Panc1 (cell line): Measurements from ENCODE around the gene PARP16. TPM values are rescaled to one million over a fixed set of nuclear protein-coding genes. Genes with fewer than 3 reads are reported as not detected.

ENCODE experiments used
- ATAC-seq: fragments of 200-7000 bp; cut with Tn5 transposase; 2 replicates; pipeline ENCODE4 v1.9.1; 2020; ENCODE audit warnings: mild to moderate bottlenecking, moderate library complexity
- BruUV-seq: library from RNA; stranded (reverse); fragments of 400-500 nt; replicated peaks from 2 replicates; lab custom pipeline; 2021; lab: Mats Ljungman, UMichigan
- CTCF ChIA-PET: fragments of 300-600 bp; sonication (Branson Sonifier 250); formaldehyde crosslinking; loops from one replicate; lab custom pipeline; 2022; ENCODE audit warnings: antibody characterized with exemption; lab: Charles Lee
- POLR2A ChIA-PET: fragments of 300-600 bp; sonication (Branson Sonifier 250); formaldehyde crosslinking; loops from one replicate; lab custom pipeline; 2022; ENCODE audit warnings: antibody characterized with exemption; lab: Charles Lee
- DNase-seq: peaks from one replicate; pipeline ENCODE4 v3.0.0-alpha.2; 2010; ENCODE audit warnings: low read depth, low spot score
- H3K27ac ChIP-seq: 2 replicates; pipeline ENCODE4 v1.5.1; 2011; ENCODE audit warnings: mild to moderate bottlenecking, low read length, inconsistent platforms
- H3K27me3 ChIP-seq: fragments of 200-500 bp; sonication (Bioruptor generic); 2 replicates; pipeline ENCODE4 v1.6.0; 2014; ENCODE audit warnings: low read length, inconsistent platforms; ENCODE audit not compliant: control insufficient read depth, insufficient read depth
- H3K36me3 ChIP-seq: fragments of 200-500 bp; sonication (Bioruptor generic); 2 replicates; pipeline ENCODE4 v1.5.1; 2014; ENCODE audit warnings: inconsistent platforms, mild to moderate bottlenecking, low read length, moderate library complexity; ENCODE audit not compliant: control insufficient read depth, insufficient read depth
- H3K4me1 ChIP-seq: 2 replicates; pipeline ENCODE4 v1.5.1; 2011; ENCODE audit warnings: inconsistent platforms, mild to moderate bottlenecking, low read length, moderate library complexity; ENCODE audit not compliant: control insufficient read depth, insufficient read depth
- H3K4me3 ChIP-seq, 2 experiments: 2 replicates each; pipeline ENCODE4 v1.5.1; 2011 to 2012; ENCODE audit warnings: low read depth in 2 of 2, low read length in 2 of 2, mild to moderate bottlenecking in 2 of 2, inconsistent platforms in 1 of 2, moderate library complexity in 1 of 2
- H3K9me3 ChIP-seq: fragments of 200-500 bp; sonication (Bioruptor generic); 2 replicates; pipeline ENCODE4 v1.5.1; 2014; ENCODE audit warnings: low read depth, mild to moderate bottlenecking, inconsistent platforms, low read length, moderate library complexity; ENCODE audit not compliant: control insufficient read depth, insufficient read depth
- POLR2AphosphoS5 ChIP-seq: IDR thresholded peaks from 2 replicates; pipeline ENCODE4 v1.6.1; 2012; ENCODE audit warnings: mild to moderate bottlenecking, low read depth, low read length, moderate library complexity
- SIN3A ChIP-seq: IDR thresholded peaks from 2 replicates; pipeline ENCODE4 v1.6.1; 2012; ENCODE audit warnings: low read depth, mild to moderate bottlenecking, low read length, moderate library complexity, borderline replicate concordance; ENCODE audit not compliant: insufficient read depth
- TCF7L2 ChIP-seq: IDR thresholded peaks from 2 replicates; pipeline ENCODE4 v1.6.1; 2011; ENCODE audit warnings: mild to moderate bottlenecking, low read depth, low read length, inconsistent platforms
- in situ Hi-C: cut with HindIII; loops from 2 replicates; pipeline ENCODE4 v1.10.0; 2016; ENCODE audit warnings: low sequenced_read_pairs, low pct_unique_long_range_greater_than_20kb
- intact Hi-C: fragments of 100-400 bp; cut with micrococcal nuclease; formaldehyde crosslinking; loops from one replicate; pipeline ENCODE4 v1.10.0; 2022; ENCODE audit not compliant: unreplicated experiment
- total RNA-seq: library from RNA; stranded (reverse); gene quantifications from one replicate; pipeline ENCODE4 v1.2.1, GENCODE V29; 2021; ENCODE audit not compliant: unreplicated experiment
- TF ChIP-seq, protein P1 (sequence below), 2 experiments: IDR thresholded peaks; 2 replicates each; pipeline ENCODE4 v1.6.1; 2011 to 2012; ENCODE audit warnings: low read depth in 2 of 2, control low read depth in 1 of 2, low read length in 1 of 2, mild to moderate bottlenecking in 1 of 2, moderate library complexity in 1 of 2; ENCODE audit not compliant: insufficient read depth in 1 of 2
- TF ChIP-seq, protein P2 (sequence below): fragments of 450-650 bp; IDR thresholded peaks from 2 replicates; pipeline ENCODE4 v1.5.1; 2017; ENCODE audit warnings: mild to moderate bottlenecking

PARP16 gene
- total RNA-seq, 1 experiment from 2014 or later, result 15.4 TPM

DNA sequence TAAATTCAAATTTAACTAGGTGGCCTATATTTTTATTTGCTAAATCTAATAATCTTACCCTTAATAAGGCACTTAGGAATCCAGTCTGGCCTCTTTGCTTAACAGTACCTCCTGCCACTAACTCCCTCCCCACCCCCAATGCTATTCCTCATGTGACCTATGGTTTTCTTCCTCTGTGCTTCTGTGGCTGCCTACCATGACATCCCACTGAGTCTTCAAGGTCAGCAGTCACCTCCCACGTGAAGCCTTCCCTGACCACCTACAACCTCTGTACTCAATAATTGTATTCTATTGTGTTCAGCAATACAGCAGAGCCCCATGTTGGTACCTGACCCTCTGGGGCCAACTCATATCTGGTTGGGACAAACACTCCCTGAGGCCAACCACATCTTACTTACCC is 9.7 kb downstream of the PARP16 start:
- ChIA-PET POLR2A (no interaction called here), CTCF (no interaction called here)
- Histone ChIP-seq H3K4me3 (no peak overlapping the region), H3K9me3 (no peaks in the 10 kb centered on the region), H3K4me1 (no peaks in the 10 kb centered on the region), H3K36me3 (no peaks in the 10 kb centered on the region), H3K27ac (no peak overlapping the region), H3K27me3 (no peaks in the 10 kb centered on the region)
- in situ Hi-C loops, result no loop called here
- ATAC-seq (no peak), DNase-seq (no peak)
- no TSS peak for BruUV-seq
- intact Hi-C loops, result no loop called here
- no peak for TF ChIP-seq SIN3A
- TF ChIP-seq TCF7L2, result no peak
- TF ChIP-seq, protein P1, sequence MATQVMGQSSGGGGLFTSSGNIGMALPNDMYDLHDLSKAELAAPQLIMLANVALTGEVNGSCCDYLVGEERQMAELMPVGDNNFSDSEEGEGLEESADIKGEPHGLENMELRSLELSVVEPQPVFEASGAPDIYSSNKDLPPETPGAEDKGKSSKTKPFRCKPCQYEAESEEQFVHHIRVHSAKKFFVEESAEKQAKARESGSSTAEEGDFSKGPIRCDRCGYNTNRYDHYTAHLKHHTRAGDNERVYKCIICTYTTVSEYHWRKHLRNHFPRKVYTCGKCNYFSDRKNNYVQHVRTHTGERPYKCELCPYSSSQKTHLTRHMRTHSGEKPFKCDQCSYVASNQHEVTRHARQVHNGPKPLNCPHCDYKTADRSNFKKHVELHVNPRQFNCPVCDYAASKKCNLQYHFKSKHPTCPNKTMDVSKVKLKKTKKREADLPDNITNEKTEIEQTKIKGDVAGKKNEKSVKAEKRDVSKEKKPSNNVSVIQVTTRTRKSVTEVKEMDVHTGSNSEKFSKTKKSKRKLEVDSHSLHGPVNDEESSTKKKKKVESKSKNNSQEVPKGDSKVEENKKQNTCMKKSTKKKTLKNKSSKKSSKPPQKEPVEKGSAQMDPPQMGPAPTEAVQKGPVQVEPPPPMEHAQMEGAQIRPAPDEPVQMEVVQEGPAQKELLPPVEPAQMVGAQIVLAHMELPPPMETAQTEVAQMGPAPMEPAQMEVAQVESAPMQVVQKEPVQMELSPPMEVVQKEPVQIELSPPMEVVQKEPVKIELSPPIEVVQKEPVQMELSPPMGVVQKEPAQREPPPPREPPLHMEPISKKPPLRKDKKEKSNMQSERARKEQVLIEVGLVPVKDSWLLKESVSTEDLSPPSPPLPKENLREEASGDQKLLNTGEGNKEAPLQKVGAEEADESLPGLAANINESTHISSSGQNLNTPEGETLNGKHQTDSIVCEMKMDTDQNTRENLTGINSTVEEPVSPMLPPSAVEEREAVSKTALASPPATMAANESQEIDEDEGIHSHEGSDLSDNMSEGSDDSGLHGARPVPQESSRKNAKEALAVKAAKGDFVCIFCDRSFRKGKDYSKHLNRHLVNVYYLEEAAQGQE (IDR thresholded peaks at IDR 0.05; ENCODE audit: insufficient read depth in 1 of 2, low read depth in 2 of 2, low read length in 1 of 2), result no peak
- TF ChIP-seq, protein P2, sequence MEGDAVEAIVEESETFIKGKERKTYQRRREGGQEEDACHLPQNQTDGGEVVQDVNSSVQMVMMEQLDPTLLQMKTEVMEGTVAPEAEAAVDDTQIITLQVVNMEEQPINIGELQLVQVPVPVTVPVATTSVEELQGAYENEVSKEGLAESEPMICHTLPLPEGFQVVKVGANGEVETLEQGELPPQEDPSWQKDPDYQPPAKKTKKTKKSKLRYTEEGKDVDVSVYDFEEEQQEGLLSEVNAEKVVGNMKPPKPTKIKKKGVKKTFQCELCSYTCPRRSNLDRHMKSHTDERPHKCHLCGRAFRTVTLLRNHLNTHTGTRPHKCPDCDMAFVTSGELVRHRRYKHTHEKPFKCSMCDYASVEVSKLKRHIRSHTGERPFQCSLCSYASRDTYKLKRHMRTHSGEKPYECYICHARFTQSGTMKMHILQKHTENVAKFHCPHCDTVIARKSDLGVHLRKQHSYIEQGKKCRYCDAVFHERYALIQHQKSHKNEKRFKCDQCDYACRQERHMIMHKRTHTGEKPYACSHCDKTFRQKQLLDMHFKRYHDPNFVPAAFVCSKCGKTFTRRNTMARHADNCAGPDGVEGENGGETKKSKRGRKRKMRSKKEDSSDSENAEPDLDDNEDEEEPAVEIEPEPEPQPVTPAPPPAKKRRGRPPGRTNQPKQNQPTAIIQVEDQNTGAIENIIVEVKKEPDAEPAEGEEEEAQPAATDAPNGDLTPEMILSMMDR, result no peak
- no peak for TF ChIP-seq POLR2AphosphoS5

DNA sequence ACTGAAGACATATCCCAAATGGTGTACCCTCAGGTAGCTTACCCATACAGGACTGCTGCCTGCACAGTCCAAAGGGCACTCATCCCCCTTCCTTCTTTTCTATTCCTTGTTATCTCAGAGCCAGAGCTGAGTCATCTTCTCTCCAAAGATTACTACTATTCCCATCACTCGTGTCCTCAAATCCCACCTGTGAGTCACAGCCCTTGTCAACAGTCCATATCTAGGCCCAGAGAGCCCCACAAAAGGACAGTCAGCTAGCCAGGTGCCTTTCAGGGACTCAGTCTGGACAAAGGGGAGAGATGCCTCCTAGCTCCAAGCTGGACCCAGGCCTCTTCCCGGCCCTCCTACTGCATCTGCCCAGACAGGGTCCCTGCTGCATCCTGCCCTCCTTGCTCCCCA is 11.0 kb downstream of the PARP16 start:
- ChIA-PET CTCF (interaction anchor here (0.5 to 0.6 kb wide), 2 partner anchors 67 to 127 kb away, joined by 4 to 11 read pairs; no protein-coding TSS in a partner anchor), POLR2A (no interaction called here)
- Histone ChIP-seq H3K9me3 (no peaks in the 10 kb centered on the region), H3K4me3 (no peak overlapping the region), H3K36me3 (no peaks in the 10 kb centered on the region), H3K4me1 (no peaks in the 10 kb centered on the region), H3K27me3 (no peaks in the 10 kb centered on the region), H3K27ac (no peak overlapping the region)
- no peak for ATAC-seq
- BruUV-seq, result no TSS peak
- intact Hi-C loops (no loop called here), in situ Hi-C loops (no loop called here)
- TF ChIP-seq SIN3A, result no peak
- TF ChIP-seq, protein P2, result no peak
- no peak for TF ChIP-seq TCF7L2
- TF ChIP-seq, protein P1 (IDR thresholded peaks at IDR 0.05; ENCODE audit: insufficient read depth in 1 of 2, low read depth in 2 of 2, low read length in 1 of 2), result no peak
- no peak for TF ChIP-seq POLR2AphosphoS5
- no peak for DNase-seq
